ENCODE data around the gene SLC16A3. TPM values are rescaled to one million over a fixed set of nuclear protein-coding genes. Genes with fewer than 3 reads are reported as not detected.

SLC16A3 gene
- total and polyA plus RNA-seq, 10 of the 15 experiments (the other 5 are each of a cell fraction or from before 2014, with no cell fraction given) = 0.10 to 46.5 (median 8.0) TPM

DNA sequence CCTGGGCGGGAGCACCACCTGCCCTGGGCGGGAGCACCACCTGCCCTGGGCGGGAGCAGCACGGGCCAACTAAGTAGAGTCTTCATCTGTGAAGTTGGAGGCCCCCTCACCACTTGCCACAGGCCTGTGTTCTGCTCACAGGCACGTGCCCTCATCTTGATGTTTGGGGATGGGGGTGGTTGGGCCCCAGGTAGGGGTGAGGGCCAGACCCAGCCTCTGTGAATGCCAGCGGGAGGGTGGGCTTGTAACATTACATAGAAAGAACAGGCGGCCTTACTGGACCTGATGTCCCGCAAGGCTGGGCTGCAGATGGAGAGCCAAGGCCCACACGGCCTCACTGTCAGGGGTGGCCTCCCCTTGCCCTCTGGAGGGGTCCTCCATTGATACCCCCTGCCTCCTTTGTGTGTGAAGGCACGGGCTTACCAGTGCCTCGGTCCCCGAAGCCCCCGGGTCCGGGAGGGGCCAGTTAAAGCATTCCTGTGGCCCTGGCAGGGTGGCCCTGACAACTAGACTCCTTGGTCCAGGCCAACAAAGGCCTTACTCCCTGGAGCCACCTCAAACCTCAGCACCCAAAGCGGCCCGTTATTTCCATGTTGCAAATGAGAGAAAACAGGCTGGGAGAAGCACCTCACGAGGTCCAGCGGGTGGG is 1.1 kb upstream of the SLC16A3 start:
- ChIA-PET RAD21 (ENCODE audit: unreplicated experiment) (no interaction called here), CTCF (interaction anchor here (1.0 kb wide), 1 partner anchor 22 kb away, joined by 3 read pairs; no protein-coding TSS in a partner anchor), SMC1A (ENCODE audit: uncharacterized antibody, unreplicated experiment) (no interaction called here), POLR2A (interaction anchor here (1.6 kb wide), 1 partner anchor 14 kb away, joined by 4 read pairs; no protein-coding TSS in a partner anchor)
- Histone ChIP-seq H3K9ac (ENCODE audit: control insufficient read depth, insufficient read depth, low read length) (peak overlapping the region; percentile 80), H3K4me1 (ENCODE audit: control insufficient read depth, insufficient read depth, low read length) (peaks cover 10% of the 10 kb centered on the region), H3K27me3 (replicated peaks in 1 of 2; ENCODE audit: control insufficient read depth in 2 of 2, insufficient read depth in 2 of 2, low read length in 1 of 2) (no peaks in the 10 kb centered on the region; a peak in 1 of 4 replicates), H3K27ac (ENCODE audit: control insufficient read depth, insufficient read depth) (peak overlapping the region; percentile 83), H4K20me1 (ENCODE audit: control insufficient read depth, insufficient read depth) (no peaks in the 10 kb centered on the region), H3K4me3 (peak overlapping the region; percentile 99), H3K4me2 (ENCODE audit: control insufficient read depth, insufficient read depth) (peak overlapping the region; percentile 95), H3K79me2 (ENCODE audit: control insufficient read depth, insufficient read depth, low read length) (peaks cover 46% of the 10 kb centered on the region), H3K36me3 (ENCODE audit: control insufficient read depth in 2 of 2, insufficient read depth in 2 of 2, low read length in 1 of 2) (no peaks in the 10 kb centered on the region; a peak in 1 of 4 replicates), H2AFZ (ENCODE audit: control insufficient read depth, low read depth, low read length) (peak overlapping the region; percentile 71), H3K9me3 (replicated peaks; ENCODE audit: control insufficient read depth, insufficient read depth, low read length) (no peaks in the 10 kb centered on the region)
- no peak for FAIRE-seq
- no peak for DNase-seq (ENCODE audit: low read depth, low spot score)
- in situ Hi-C loops (cut with MboI) (no loop called here), intact Hi-C loops (cut with micrococcal nuclease; ENCODE audit: unreplicated experiment) (loop anchor here (2.0 kb wide), 1 partner anchor 15 kb away; the partner anchor contains the start of gene CCDC57)
- 60% methylated on average over 17 of the region's 18 CpGs for WGBS (ENCODE audit: insufficient coverage, insufficient replicate concordance, low lambda C conversion rate, missing lambda C conversion rate)
- peak; percentile 92 for TF ChIP-seq NFXL1 (IDR thresholded peaks at IDR 0.05; ENCODE audit: borderline replicate concordance)
- no peak for TF ChIP-seq HDGF (IDR thresholded peaks at IDR 0.05)
- peak; percentile 9 for TF ChIP-seq RELA (IDR thresholded peaks at IDR 0.05; ENCODE audit: borderline replicate concordance, partially characterized antibody)
- TF ChIP-seq, protein P1, sequence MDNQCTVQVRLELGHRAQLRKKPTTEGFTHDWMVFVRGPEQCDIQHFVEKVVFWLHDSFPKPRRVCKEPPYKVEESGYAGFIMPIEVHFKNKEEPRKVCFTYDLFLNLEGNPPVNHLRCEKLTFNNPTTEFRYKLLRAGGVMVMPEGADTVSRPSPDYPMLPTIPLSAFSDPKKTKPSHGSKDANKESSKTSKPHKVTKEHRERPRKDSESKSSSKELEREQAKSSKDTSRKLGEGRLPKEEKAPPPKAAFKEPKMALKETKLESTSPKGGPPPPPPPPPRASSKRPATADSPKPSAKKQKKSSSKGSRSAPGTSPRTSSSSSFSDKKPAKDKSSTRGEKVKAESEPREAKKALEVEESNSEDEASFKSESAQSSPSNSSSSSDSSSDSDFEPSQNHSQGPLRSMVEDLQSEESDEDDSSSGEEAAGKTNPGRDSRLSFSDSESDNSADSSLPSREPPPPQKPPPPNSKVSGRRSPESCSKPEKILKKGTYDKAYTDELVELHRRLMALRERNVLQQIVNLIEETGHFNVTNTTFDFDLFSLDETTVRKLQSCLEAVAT (IDR thresholded peaks at IDR 0.05) = peak; percentile 53; the same call in 1 of the 2 replicates
- no peak for ATAC-seq
- TSS peak; percentile 76 for BruUV-seq (replicated peaks)
